ENCODE results near the gene SPECC1.
"Not testable (repeated sequence)": the region's sequence is repeated elsewhere in the genome, so short reads cannot be mapped to it uniquely, and the experiment has no call there.

Gene SPECC1

GRCh38 chr17:20009302-20010098 is at the start of gene SPECC1:
Gene SPECC1, plus strand, starts transcription at chr17:20009359. Its CDS starts 87,293 bp downstream, at chr17:20096652.
- DNase-seq (ENCODE audit: low read depth in 2 of 2): peak; percentile 73 to 74

- not testable (repeated sequence) for DNase-seq (ENCODE audit: low read depth in 2 of 2)
Measured at GRCh38 chr17:19962954-19963353, 46.2 kb upstream of the SPECC1 start.

- no peak for DNase-seq (ENCODE audit: low read depth in 2 of 2)
Measured at GRCh38 chr17:19973156-19973555, 36.0 kb upstream of the SPECC1 start.

GRCh38 chr17:19975601-19976000 is 33.6 kb upstream of the SPECC1 start:
- no peak for DNase-seq (ENCODE audit: low read depth in 2 of 2)

- peak; percentile 89 for DNase-seq (ENCODE audit: low read depth in 2 of 2)
Measured at GRCh38 chr17:19977293-19978208, 31.6 kb upstream of the SPECC1 start, which contains the start of gene AKAP10. Gene AKAP10, minus strand, starts transcription at chr17:19977828. Its CDS starts 149 bp downstream, at chr17:19977679.

GRCh38 chr17:19978209-19978802 is 30.9 kb upstream of the SPECC1 start:
- DNase-seq (ENCODE audit: low read depth in 2 of 2): peak in 1 of 2 donors; percentile 4

- no peak for DNase-seq (ENCODE audit: low read depth in 2 of 2)
Measured at GRCh38 chr17:19978805-19979211, 30.4 kb upstream of the SPECC1 start.

GRCh38 chr17:19979917-19980770 is 29.0 kb upstream of the SPECC1 start:
- DNase-seq (ENCODE audit: low read depth in 2 of 2): no peak

GRCh38 chr17:19986941-19987861 is 22.0 kb upstream of the SPECC1 start:
- no peak for DNase-seq (ENCODE audit: low read depth in 2 of 2)

GRCh38 chr17:19987897-19988296 is 21.3 kb upstream of the SPECC1 start:
- no peak for DNase-seq (ENCODE audit: low read depth in 2 of 2)

GRCh38 chr17:19991252-19991885 is 17.8 kb upstream of the SPECC1 start:
- no peak for DNase-seq (ENCODE audit: low read depth in 2 of 2)

GRCh38 chr17:19992803-19993713 is 16.1 kb upstream of the SPECC1 start:
- peak; percentile 51 to 54 for DNase-seq (ENCODE audit: low read depth in 2 of 2)

- DNase-seq (ENCODE audit: low read depth in 2 of 2): no peak
Measured at GRCh38 chr17:19996086-19996485, 13.1 kb upstream of the SPECC1 start.

GRCh38 chr17:19996502-19996901 is 12.7 kb upstream of the SPECC1 start:
- no peak for DNase-seq (ENCODE audit: low read depth in 2 of 2)

- DNase-seq (ENCODE audit: low read depth in 2 of 2): no peak
Measured at GRCh38 chr17:20008242-20009051, 712 bp upstream of the SPECC1 start.

GRCh38 chr17:20009052-20009301 is 182 bp upstream of the SPECC1 start:
- DNase-seq (ENCODE audit: low read depth in 2 of 2): no peak

GRCh38 chr17:20010099-20010863 is 1.1 kb downstream of the SPECC1 start:
- DNase-seq (ENCODE audit: low read depth in 2 of 2): no peak
